H1 (cell line): ENCODE data around the gene LITAFD. TPM values are rescaled to one million over a fixed set of nuclear protein-coding genes. Genes with fewer than 3 reads are reported as not detected.

Experiments
- CTCF ChIA-PET: fragments of 300-600 bp; sonication (Branson Sonifier 250); formaldehyde crosslinking; loops from one replicate; lab custom pipeline; 2021; ENCODE audit not compliant: partially characterized antibody; lab: Charles Lee
- POLR2A ChIA-PET: fragments of 300-600 bp; sonication (Branson Sonifier 250); formaldehyde crosslinking; loops from one replicate; lab custom pipeline; 2021; ENCODE audit warnings: inconsistent platforms; ENCODE audit not compliant: partially characterized antibody; lab: Charles Lee
- DNase-seq, 2 experiments: peaks; one replicate each; pipeline versions ENCODE4 v3.0.0 to v3.0.0-alpha.2; 2010 to 2022; ENCODE audit warnings: low spot score in 2 of 2, low read depth in 1 of 2, mixed read lengths in 1 of 2
- FAIRE-seq: peaks from 2 replicates; lab custom pipeline; 2011; peaks lifted over from hg19 to GRCh38; lab: Jason Lieb, UNC
- H2AFZ ChIP-seq: 2 replicates; pipeline ENCODE4 v1.8.1; 2012; ENCODE audit warnings: low read length, inconsistent platforms
- H2AK5ac ChIP-seq: 2 replicates; pipeline ENCODE4 v1.6.1; 2013; ENCODE audit warnings: low read depth, low read length
- H2BK120ac ChIP-seq: replicated peaks from 2 replicates; pipeline ENCODE3; 2013; ENCODE audit warnings: low read depth, low read length, inconsistent platforms
- H2BK12ac ChIP-seq: 2 replicates; pipeline ENCODE4 v1.6.1; 2013; ENCODE audit warnings: low read depth, low read length
- H2BK15ac ChIP-seq: 2 replicates; pipeline ENCODE4 v1.6.1; 2013; ENCODE audit warnings: low read length
- H2BK20ac ChIP-seq: 2 replicates; pipeline ENCODE4 v1.6.1; 2013; ENCODE audit warnings: low read length
- H2BK5ac ChIP-seq: 2 replicates; pipeline ENCODE4 v1.6.1; 2013; ENCODE audit warnings: low read depth, low read length
- H3K14ac ChIP-seq: 2 replicates; pipeline ENCODE4 v1.6.1; 2013; ENCODE audit warnings: inconsistent platforms; ENCODE audit not compliant: insufficient read length
- H3K18ac ChIP-seq: 2 replicates; pipeline ENCODE4 v1.6.1; 2013; ENCODE audit warnings: low read length; ENCODE audit errors: extremely low read depth
- H3K23ac ChIP-seq: 2 replicates; pipeline ENCODE4 v1.6.1; 2013; ENCODE audit warnings: inconsistent platforms; ENCODE audit not compliant: insufficient read length
- H3K23me2 ChIP-seq: 2 replicates; pipeline ENCODE4 v1.6.1; 2013; ENCODE audit warnings: low read depth, low read length
- H3K27ac ChIP-seq: 2 replicates; pipeline ENCODE4 v1.6.1; 2011; ENCODE audit warnings: low read depth, low read length, inconsistent platforms
- H3K27me3 ChIP-seq, 4 experiments: replicated peaks in 1 of 4; 1 replicate in 1 of 4; 2 replicates in 3 of 4; pipeline versions ENCODE4 v1.6.1 to v1.8.1; 2011 to 2013; ENCODE audit warnings: low read length in 3 of 4, mild to moderate bottlenecking in 3 of 4, inconsistent platforms in 2 of 4, mixed read lengths in 2 of 4, moderate library complexity in 1 of 4; ENCODE audit not compliant: control insufficient read depth in 3 of 4, insufficient read depth in 3 of 4; ENCODE audit errors: extremely low read depth in 1 of 4
- H3K36me3 ChIP-seq, 4 experiments: 2 replicates each; pipeline versions ENCODE4 v1.6.1 to v1.8.1; 2011 to 2013; ENCODE audit warnings: mild to moderate bottlenecking in 4 of 4, low read length in 3 of 4, moderate library complexity in 2 of 4, control low read depth in 1 of 4, inconsistent platforms in 1 of 4; ENCODE audit not compliant: insufficient read depth in 4 of 4, control insufficient read depth in 2 of 4
- H3K4ac ChIP-seq: replicated peaks from 2 replicates; pipeline ENCODE3; 2013; ENCODE audit warnings: low read length, low read depth, mixed read lengths, inconsistent platforms; ENCODE audit not compliant: insufficient read length
- H3K4me1 ChIP-seq, 4 experiments: replicated peaks in 1 of 4; 1 replicate in 1 of 4; 2 replicates in 3 of 4; pipeline versions ENCODE4 v1.6.1 to v1.8.1; 2011 to 2013; ENCODE audit warnings: low read length in 3 of 4, inconsistent platforms in 2 of 4, mixed read lengths in 1 of 4; ENCODE audit not compliant: insufficient read depth in 4 of 4, control insufficient read depth in 3 of 4
- H3K4me2 ChIP-seq, 2 experiments: 2 replicates each; pipeline versions ENCODE4 v1.6.1 to v1.8.1; 2011 to 2013; ENCODE audit warnings: low read depth in 2 of 2, low read length in 2 of 2, control low read depth in 1 of 2, inconsistent platforms in 1 of 2, mild to moderate bottlenecking in 1 of 2; ENCODE audit not compliant: insufficient read depth in 1 of 2
- H3K4me3 ChIP-seq, 4 experiments: fragments of 200-600, 300-600 bp in 1 of 4; sonication (generic), shearing (Covaris generic), sonication (Bioruptor Twin) in 1 of 4; 2 replicates each; pipeline versions ENCODE4 v1.5.1 to v1.8.1; 2011 to 2016; ENCODE audit warnings: low read length in 4 of 4, low read depth in 3 of 4, control low read depth in 2 of 4, inconsistent platforms in 2 of 4, mild to moderate bottlenecking in 2 of 4, mixed read lengths in 1 of 4, moderate library complexity in 1 of 4; ENCODE audit not compliant: insufficient read depth in 2 of 4; ENCODE audit errors: extremely low read depth in 1 of 4
- H3K56ac ChIP-seq: replicated peaks from 2 replicates; pipeline ENCODE3; 2013; ENCODE audit warnings: low read depth, mild to moderate bottlenecking, mixed read lengths, low read length, inconsistent platforms; ENCODE audit not compliant: insufficient read length
- H3K79me1 ChIP-seq: 2 replicates; pipeline ENCODE4 v1.6.1; 2013; ENCODE audit warnings: low read depth, low read length, control low read depth
- H3K79me2 ChIP-seq, 2 experiments: 2 replicates each; pipeline versions ENCODE4 v1.6.1 to v1.8.1; 2012 to 2013; ENCODE audit warnings: low read length in 2 of 2, mild to moderate bottlenecking in 2 of 2, inconsistent platforms in 1 of 2; ENCODE audit not compliant: insufficient read depth in 2 of 2, control insufficient read depth in 1 of 2
- H3K9ac ChIP-seq, 4 experiments: replicated peaks in 1 of 4; 1 replicate in 1 of 4; 2 replicates in 3 of 4; pipeline versions ENCODE4 v1.6.1 to v1.8.1; 2011 to 2013; ENCODE audit warnings: low read depth in 3 of 4, low read length in 3 of 4, control low read depth in 2 of 4, mild to moderate bottlenecking in 2 of 4, moderate library complexity in 2 of 4, inconsistent platforms in 1 of 4; ENCODE audit errors: extremely low read depth in 1 of 4
- H3K9me3 ChIP-seq, 2 experiments: 2 replicates each; pipeline versions ENCODE4 v1.6.1 to v1.8.1; 2012 to 2013; ENCODE audit warnings: mild to moderate bottlenecking in 2 of 2, moderate library complexity in 2 of 2, control low read depth in 1 of 2, inconsistent platforms in 1 of 2, low read depth in 1 of 2, low read length in 1 of 2, mixed read lengths in 1 of 2; ENCODE audit not compliant: insufficient read depth in 2 of 2
- H4K20me1 ChIP-seq, 2 experiments: replicated peaks in 1 of 2; 2 replicates each; pipeline versions ENCODE3 to v1.8.1; 2011 to 2013; ENCODE audit warnings: inconsistent platforms in 2 of 2, low read length in 2 of 2, mild to moderate bottlenecking in 1 of 2; ENCODE audit not compliant: insufficient read depth in 2 of 2, control insufficient read depth in 1 of 2
- H4K5ac ChIP-seq: 2 replicates; pipeline ENCODE4 v1.6.1; 2013; ENCODE audit warnings: low read length, low read depth, mixed read lengths, inconsistent platforms; ENCODE audit not compliant: insufficient read length
- H4K8ac ChIP-seq: 2 replicates; pipeline ENCODE4 v1.8.0; 2013; ENCODE audit warnings: mild to moderate bottlenecking, moderate library complexity, low read length, inconsistent platforms; ENCODE audit not compliant: insufficient read depth; ENCODE audit errors: extremely low read depth
- H4K91ac ChIP-seq: replicated peaks from 2 replicates; pipeline ENCODE3; 2013; ENCODE audit warnings: low read length, mixed read lengths, inconsistent platforms; ENCODE audit not compliant: insufficient read length
- CBX8 ChIP-seq: fragments of 300-800, 300-1000 bp; sonication (generic); IDR thresholded peaks from 2 replicates; pipeline ENCODE4 v1.7.1; 2016; ENCODE audit warnings: low read depth, low read length, borderline replicate concordance
- CHD1 ChIP-seq: IDR thresholded peaks from 2 replicates; pipeline ENCODE4 v1.6.1; 2012; ENCODE audit warnings: low read depth, low read length, improper control_type of control experiment
- EZH2 ChIP-seq: fragments of 200-600 bp; sonication (generic); IDR thresholded peaks from 2 replicates; pipeline ENCODE4 v1.7.1; 2012; ENCODE audit warnings: low read depth, mild to moderate bottlenecking, moderate library complexity, low read length, inconsistent platforms; ENCODE audit not compliant: severe bottlenecking
- GABPA ChIP-seq: IDR thresholded peaks from 2 replicates; pipeline ENCODE4 v1.6.1; 2011; ENCODE audit warnings: mild to moderate bottlenecking, low read length, moderate library complexity, borderline replicate concordance; ENCODE audit not compliant: insufficient read depth
- JUND ChIP-seq: IDR thresholded peaks from 2 replicates; pipeline ENCODE4 v1.6.1; 2011; ENCODE audit warnings: mild to moderate bottlenecking, improper control_type of control experiment, low read length
- KDM1A ChIP-seq: fragments of 200-600, 300-600 bp; sonication (generic); IDR thresholded peaks from 2 replicates; pipeline ENCODE4 v1.7.1; 2016; ENCODE audit warnings: mild to moderate bottlenecking, low read length, borderline replicate concordance
- NANOG ChIP-seq: IDR thresholded peaks from 2 replicates; pipeline ENCODE4 v1.6.1; 2011; ENCODE audit warnings: low read length, low read depth, mild to moderate bottlenecking, inconsistent platforms; ENCODE audit not compliant: insufficient read depth, poor library complexity, severe bottlenecking
- POU5F1 ChIP-seq: IDR thresholded peaks from 2 replicates; pipeline ENCODE4 v1.6.1; 2011; ENCODE audit warnings: low read depth, mild to moderate bottlenecking, low read length, moderate library complexity
- SAP30 ChIP-seq: fragments of 300-600 bp; sonication (generic); IDR thresholded peaks from 2 replicates; pipeline ENCODE4 v1.7.1; 2012; ENCODE audit warnings: low read length, moderate library complexity, mild to moderate bottlenecking, inconsistent platforms; ENCODE audit not compliant: insufficient read depth, insufficient replicate concordance
- SP1 ChIP-seq: IDR thresholded peaks from 2 replicates; pipeline ENCODE4 v1.6.1; 2011; ENCODE audit warnings: low read depth, low read length
- SUZ12 ChIP-seq: fragments of 200-600 bp; sonication (generic); IDR thresholded peaks from 2 replicates; pipeline ENCODE4 v1.6.1; 2012; ENCODE audit warnings: mild to moderate bottlenecking, inconsistent platforms, low read length, moderate library complexity, mixed read lengths
- TEAD4 ChIP-seq: IDR thresholded peaks from 2 replicates; pipeline ENCODE4 v1.6.1; 2012; ENCODE audit warnings: low read depth, low read length, inconsistent platforms, mixed read lengths
- WGBS, 2 experiments: shearing (Covaris generic) in 1 of 2; methylation state at CpG; one replicate each; pipeline versions ENCODE4 v1.1.6 to v1.1.7; 2013 to 2015; ENCODE audit warnings: low lambda C conversion rate in 2 of 2, mixed read lengths in 2 of 2, inconsistent platforms in 1 of 2, low coverage in 1 of 2, missing lambda C conversion rate in 1 of 2; ENCODE audit not compliant: insufficient replicate concordance in 2 of 2, insufficient coverage in 1 of 2, insufficient read length in 1 of 2; ENCODE audit errors: extremely low coverage in 1 of 2, missing lambda C conversion rate in 1 of 2; 5-methylcytosine and 5-hydroxymethylcytosine counted together
- polyA plus RNA-seq, 7 experiments: library from polyadenylated mRNA; depleted of rRNA in 3 of 7; stranded (reverse) in 5 of 7; unstranded in 2 of 7; fragments of >200 nt in 5 of 7; fragments of 200-250 nt in 2 of 7; gene quantifications; 1 replicate in 5 of 7; 2 replicates in 1 of 7; 4 replicates in 1 of 7; pipeline versions ENCODE4 v1.2.1 to v1.2.3, GENCODE V29; 2011 to 2013; ENCODE audit warnings: missing spikeins in 2 of 7, mixed read lengths in 2 of 7
- total RNA-seq: library from RNA; stranded (reverse); fragmentation: NEBNext Ultra II Directional; extraction: Animal tissue kit (Norgen Biotek cat#: 25700); gene quantifications from 2 replicates; pipeline ENCODE4 v1.2.1, GENCODE V29; 2021

LITAFD gene
- total and polyA plus RNA-seq, 2 of the 8 experiments (the other 6 are each of a cell fraction or from before 2014, with no cell fraction given): not detected

DNA sequence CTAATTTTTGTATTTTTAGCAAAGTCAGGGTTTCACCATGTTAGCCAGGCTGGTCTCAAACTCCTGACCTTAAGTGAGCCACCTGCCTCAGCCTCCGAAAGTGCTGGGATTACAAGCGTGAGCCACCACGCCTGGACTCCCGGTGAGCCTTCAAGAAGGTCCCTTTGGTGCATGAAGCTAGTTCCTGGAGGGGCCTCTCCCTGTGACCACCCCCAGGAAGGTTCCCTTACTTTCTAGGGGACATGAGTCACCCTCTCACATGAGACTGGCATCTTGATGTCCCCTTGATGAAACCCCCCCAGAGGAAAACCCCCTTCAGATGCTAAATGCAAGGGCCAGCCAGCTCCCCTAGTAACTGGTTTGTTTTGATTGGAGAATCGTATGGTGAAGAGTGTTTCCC lies 26.2 kb upstream of the LITAFD start:
- H3K18ac ChIP-seq: no peak overlapping the region
- no peak overlapping the region for H4K8ac ChIP-seq
- CTCF ChIA-PET: interaction anchor here (0.9 to 8.8 kb wide), 6 partner anchors 12 to 191 kb away, joined by 3 to 90 read pairs (median 4); partner anchors contain the start of gene CARHSP1
- H3K27ac ChIP-seq: no peak overlapping the region
- no peak overlapping the region for H2AK5ac ChIP-seq
- no peak overlapping the region for H3K4me2 ChIP-seq
- 80% methylated on average over 5 of the region's 5 CpGs; no CpG with 5 or more reads in 1 of the 2 experiments for WGBS, 2 experiments
- DNase-seq (no peak), FAIRE-seq (no peak)
- H2BK15ac ChIP-seq: no peak overlapping the region
- no peak overlapping the region for H2BK20ac ChIP-seq
- H2BK120ac ChIP-seq: no peak overlapping the region
- no peak overlapping the region for H3K4me3 ChIP-seq
- no peak overlapping the region for H2BK12ac ChIP-seq
- H3K4me1 ChIP-seq: peaks cover 0 to 10% (median 4%) of the 10 kb centered on the region in 4 experiments; a peak in 5 of 7 replicates
- no peak overlapping the region for H3K23ac ChIP-seq
- no peak overlapping the region for H3K9ac ChIP-seq
- no peak overlapping the region for H4K91ac ChIP-seq
- no peak overlapping the region for H3K4ac ChIP-seq
- no peaks in the 10 kb centered on the region for H3K23me2 ChIP-seq
- peaks cover 29 to 87% (median 46%) of the 10 kb centered on the region in 4 experiments for H3K36me3 ChIP-seq
- H3K27me3 ChIP-seq: no peaks in the 10 kb centered on the region
- H4K5ac ChIP-seq: no peak overlapping the region
- H2AFZ ChIP-seq: no peak overlapping the region
- H3K79me2 ChIP-seq: peaks cover 6 to 33% of the 10 kb centered on the region in 2 experiments; a peak in 3 of 4 replicates
- H3K9me3 ChIP-seq: no peaks in the 10 kb centered on the region
- H3K56ac ChIP-seq: no peak overlapping the region
- peaks cover 24% of the 10 kb centered on the region for H3K79me1 ChIP-seq
- no peak overlapping the region for H3K14ac ChIP-seq
- H4K20me1 ChIP-seq: peaks cover 19 to 25% of the 10 kb centered on the region in 2 experiments
- POLR2A ChIA-PET: interaction anchor here (1.2 to 24.4 kb wide), 2 partner anchors 18 to 108 kb away, joined by 3 to 456 read pairs; partner anchors contain the start of genes CARHSP1, LITAFD and USP7
- no peak overlapping the region for H2BK5ac ChIP-seq
- no peak for TF ChIP-seq NANOG
- no peak for TF ChIP-seq SUZ12
- TF ChIP-seq CHD1: no peak
- TF ChIP-seq TEAD4: no peak
- no peak for TF ChIP-seq GABPA
- no peak for TF ChIP-seq SP1
- TF ChIP-seq CBX8: no peak
- TF ChIP-seq SAP30: no peak
- no peak for TF ChIP-seq EZH2
- TF ChIP-seq JUND: no peak
- TF ChIP-seq POU5F1: no peak
- TF ChIP-seq KDM1A: no peak
